ENCODE data around the gene PRR13. TPM values are rescaled to one million over a fixed set of nuclear protein-coding genes. Genes with fewer than 3 reads are reported as not detected.

Gene PRR13
- total RNA-seq, 1 experiment from 2014 or later: 180 TPM

DNA sequence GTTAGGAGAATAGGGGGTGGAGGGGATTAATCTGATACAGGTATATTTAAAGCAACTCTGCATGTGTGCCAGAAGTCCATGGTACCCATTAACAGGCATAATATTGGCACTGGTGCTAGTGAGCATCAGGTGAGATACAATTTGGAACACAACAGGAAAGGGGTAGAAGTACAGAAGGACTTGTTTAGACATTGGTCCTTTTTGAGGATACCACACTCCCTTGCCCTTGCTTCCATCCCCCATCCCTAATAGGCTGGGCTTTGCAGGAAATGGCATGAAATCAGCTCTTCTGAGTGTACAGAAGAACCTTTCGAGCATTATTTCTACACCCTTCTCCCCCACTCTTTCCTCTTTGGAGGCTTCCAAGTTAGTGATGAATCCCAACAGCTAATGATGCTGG, 26.7 kb downstream of the PRR13 start:
- DNase-seq (ENCODE audit: low spot score): no peak

DNA sequence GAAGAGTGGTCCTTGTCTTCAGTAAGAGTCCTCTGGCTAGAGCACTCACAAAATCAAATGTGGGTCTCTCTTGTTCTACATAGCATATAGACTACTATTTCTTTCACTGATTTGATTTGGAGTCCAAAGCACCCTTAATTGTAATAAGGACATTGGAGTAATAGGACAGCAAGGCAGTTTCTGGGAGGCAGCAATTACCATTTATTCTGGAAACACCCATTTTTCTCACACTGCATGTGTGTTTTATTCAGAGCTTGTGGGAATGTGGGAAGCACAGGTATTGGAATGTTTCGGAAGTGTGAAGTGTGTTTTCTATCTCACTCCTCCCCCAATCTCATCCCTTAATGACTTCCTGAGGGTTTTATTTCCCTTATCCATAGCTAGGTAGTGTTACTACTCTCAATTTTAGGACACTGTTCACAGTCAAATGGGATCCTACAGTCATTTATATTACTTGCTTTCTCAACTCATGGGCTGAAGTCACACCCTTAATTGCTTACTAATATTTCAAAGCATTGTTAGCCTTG, 30.6 kb downstream of the PRR13 start:
- no peak for DNase-seq (ENCODE audit: low spot score)

DNA sequence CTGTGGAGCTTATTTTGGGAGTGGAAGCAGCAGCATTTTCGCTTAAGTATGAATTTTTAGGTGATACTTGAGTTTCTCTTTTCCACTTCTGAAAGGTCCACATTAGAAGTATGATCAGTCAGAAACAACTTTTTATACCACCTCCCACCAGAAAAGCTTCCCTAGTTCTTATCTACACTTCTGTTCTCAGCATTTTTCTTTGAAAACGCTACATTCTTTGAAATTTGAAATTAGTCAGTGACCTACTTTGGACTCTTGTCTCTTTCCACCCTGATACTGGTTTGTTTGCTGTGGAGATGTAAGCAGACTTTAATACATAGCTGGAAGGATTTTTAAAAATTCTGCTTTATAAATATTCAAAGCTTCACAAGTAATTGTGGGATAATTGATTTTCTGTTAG, 32.5 kb downstream of the PRR13 start:
- no peak for DNase-seq (ENCODE audit: low spot score)

DNA sequence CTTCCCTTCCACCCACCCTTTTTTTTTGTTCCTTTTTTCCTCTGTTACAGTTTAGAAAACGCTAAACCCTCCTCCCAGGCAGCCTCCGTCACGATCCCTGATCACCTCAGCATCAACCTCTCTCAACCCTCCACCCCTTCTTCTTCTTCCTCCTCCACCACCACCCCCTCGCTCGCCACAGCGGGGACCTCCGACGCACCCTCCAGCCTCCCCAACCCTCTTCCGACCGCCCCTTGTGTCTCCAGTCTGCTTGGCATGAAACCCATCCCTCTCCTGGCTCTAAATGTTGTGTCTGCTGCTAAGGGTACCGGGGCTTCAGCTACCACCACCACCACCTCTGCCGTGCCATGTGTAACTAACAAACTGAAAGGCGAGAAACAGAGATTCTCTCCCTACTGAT, 33.3 kb downstream of the PRR13 start:
- DNase-seq (ENCODE audit: low spot score): no peak

DNA sequence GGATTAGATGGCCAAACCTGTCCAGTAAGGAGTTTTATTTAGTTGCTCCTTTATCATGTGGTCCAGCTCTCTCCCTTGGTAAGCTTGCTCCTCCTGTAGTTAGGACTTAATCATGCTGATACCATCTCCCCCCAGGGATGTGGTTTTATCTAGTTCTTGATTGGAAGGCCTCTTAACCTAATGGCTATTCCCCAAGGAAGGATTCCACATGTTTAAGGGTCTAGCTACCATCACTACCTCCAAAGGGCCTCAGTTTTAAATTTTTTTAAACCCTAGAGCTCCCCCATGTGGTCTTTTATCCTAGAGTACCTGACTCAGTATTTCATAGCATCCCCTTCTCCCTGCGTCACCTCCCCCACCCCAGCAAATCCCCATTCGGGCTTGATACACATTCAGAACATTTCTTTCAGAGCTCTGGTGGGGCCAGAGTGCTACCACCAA, 35.3 kb downstream of the PRR13 start:
- no peak for DNase-seq (ENCODE audit: low spot score)

DNA sequence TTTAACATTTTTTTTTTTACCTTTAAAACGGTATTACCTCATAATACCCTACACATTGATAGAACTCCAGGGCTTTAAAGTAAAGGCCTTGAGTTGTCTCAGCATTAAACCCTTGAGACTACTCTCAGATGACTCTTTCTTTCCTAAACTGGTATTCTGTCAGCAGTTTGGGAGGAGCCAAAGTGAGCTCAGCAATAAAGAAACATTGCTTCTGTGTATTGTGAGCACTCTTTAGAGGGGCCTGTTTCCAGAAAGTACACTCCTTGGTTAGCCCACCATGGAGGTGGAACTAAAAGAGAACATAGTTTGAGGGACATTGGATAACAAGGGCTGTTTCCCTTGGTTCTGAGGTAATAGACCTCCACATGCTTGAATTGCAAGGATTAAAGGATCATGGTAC, 37.3 kb downstream of the PRR13 start:
- DNase-seq (ENCODE audit: low spot score): no peak

DNA sequence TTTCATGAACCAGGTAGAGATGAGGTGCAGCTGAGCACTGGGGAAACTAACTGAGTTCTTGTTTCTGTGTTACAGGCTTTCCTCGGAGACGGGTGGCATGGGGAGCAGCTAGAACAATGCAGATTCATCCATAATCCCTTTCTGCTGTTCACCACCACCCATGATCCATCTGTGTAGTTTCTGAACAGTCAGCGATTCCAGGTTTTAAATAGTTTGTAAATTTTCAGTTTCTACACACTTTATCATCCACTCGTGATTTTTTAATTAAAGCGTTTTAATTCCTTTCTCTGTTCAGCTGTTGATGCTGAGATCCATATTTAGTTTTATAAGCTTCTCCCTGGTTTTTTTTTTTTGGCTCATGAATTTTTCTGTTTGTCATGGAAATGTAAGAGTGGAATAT, 37.8 kb downstream of the PRR13 start:
- no peak for DNase-seq (ENCODE audit: low spot score)

DNA sequence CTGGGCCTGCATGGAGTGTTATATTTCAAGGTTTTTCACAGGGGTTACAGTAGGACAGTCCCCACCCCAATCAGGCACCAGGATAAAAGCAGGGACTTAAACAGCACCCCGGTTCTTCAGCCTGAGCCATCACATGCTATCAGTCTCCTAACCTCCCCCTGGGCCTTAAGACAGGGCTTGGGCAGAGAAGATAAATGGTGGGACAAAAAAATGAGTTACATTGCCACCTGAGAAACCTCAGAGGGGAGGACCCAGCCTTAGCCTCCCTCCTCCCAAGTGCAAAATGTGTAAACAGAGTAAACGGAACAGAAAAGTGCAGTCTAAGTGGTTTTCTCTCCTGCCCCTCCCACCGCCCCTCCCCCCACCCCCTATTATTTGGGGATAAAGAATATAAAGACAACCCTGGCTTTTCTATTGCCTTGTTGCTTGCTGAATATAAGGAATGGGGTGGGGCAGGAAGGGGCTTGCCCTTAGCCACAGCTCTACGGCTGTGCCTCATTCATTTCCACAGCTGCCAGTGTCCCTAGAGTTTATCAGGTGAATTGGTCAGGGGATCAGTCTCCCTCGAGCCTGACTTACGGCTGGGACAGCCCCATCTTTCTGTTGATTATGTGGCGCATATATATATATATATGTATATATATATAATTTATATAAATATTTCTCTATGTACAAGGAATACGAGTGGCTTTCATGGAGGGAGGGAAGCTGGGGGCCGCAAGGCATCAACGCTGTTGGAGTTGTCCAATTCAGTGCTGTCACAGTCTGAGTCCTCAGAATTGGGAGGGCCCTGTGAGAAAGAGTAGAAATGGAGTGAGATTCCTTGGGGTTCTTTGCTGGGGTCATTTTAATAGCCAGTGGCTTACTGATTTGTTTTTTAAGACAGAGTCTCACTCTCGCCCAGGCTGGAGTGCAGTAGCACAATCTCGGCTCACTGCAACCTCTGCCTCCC, 39.2 kb downstream of the PRR13 start:
- DNase-seq (ENCODE audit: low spot score): no peak

DNA sequence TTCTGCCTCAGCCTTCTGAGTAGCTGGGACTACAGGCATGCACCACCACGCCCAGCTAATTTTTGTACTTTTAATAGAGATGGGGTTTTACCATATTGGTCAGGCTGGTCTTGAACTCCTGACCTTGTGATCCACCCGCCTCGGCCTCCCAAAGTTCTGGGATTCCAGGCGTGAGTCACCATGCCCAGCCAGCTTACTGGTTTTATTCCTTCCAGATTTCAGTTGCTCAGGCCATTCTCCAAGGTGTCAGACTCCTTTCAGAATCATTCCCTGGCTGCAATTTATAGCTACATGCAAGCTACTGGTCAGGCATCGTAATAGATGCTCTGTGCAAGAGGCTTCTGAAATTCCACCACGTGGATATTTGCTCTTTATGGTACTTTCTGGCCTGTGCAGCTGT, 39.9 kb downstream of the PRR13 start:
- DNase-seq (ENCODE audit: low spot score): peak; percentile 61

DNA sequence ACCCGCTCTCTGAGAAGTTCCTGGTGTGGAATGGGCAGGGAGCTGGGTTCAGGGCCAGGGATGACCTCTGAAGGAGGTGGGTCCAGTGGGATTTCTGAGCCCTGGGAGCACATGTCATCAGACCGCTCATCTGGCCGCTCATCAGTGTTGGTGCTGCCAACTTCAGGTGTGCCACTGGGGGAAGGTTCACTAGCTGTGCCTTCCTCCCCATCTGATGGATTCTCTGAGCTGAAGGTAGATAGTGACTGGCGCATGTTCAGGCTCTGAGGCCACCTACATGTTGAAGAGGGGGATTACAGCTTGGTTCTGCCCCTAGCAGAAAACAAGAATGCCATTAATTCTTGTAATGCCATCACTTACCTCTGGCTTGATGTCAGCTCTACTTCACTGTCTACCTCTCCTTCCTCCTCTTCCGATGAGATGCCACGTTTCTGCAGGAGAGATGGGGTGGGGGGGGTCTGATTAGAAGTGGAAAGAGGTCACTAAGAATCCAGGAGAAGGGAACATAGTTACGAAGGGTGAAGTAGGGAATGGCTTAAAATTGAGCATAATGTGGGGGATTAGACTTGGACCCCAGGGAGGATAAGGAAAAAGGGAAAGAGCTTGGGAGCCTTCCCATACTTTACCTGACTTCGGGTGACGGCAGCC, 40.5 kb downstream of the PRR13 start:
- DNase-seq (ENCODE audit: low spot score): no peak

DNA sequence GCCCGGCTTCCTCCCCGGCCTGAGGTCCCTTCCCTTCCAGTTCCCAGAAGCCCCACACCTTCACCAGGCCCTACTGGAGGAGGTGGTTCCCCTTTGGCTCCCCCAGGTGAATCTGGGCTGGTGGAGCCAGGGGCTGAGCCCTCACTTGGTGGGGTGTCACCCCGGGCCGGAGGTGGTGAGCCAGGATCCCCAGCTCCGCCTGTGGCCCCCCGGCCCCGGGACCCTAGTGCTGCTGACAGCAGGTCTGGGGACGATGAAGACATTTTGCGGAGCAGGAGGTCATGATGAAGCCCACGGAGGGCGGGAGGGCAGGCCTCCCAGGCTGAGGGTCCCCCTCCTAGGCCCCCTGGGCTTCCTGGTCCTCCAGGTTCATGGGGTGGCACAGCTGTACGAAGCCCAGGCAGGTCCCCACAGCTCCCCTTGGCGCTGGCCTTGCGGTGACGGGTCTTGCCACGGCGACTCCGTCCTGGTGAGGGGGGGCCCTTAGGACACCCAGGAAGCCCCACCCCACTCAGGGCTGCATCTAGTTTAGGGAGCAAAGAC, 41.2 kb downstream of the PRR13 start:
- DNase-seq (ENCODE audit: low spot score): no peak

DNA sequence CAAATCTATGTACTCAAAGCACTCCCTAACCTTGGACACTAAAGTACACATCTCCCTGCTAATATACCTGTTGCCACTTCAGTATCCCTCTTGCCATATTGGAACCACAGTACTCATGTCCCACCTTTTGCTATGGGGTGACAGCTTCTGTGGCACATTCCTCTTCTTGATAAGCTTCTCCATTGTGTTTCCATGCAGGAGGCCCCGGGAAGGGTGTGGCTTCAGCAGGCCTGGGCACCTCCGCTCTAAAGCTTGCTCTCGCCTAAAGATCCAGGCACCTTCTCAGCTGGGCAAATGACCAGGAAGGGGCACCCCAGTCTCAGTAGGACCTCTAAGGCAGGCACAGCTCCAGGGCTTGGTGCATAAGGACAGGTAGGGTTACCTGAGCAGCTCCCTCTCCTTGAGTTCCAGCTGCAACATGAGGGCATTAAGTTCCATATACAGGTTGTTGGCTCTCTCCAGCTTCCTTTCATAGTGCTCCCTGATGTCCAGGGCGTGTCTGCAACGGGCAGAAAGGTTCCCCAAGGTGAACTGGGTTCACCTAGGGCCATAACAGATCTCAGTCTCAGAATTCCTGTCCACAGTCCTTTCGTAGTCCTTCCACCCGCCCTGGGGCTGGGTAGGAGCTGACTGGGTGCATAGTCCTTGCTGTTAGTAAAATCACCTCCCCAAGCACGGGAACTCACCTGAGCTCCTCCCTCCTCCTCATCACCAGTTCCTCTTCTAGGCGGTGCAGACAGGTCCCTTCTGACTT, 41.9 kb downstream of the PRR13 start:
- no peak for DNase-seq (ENCODE audit: low spot score)

DNA sequence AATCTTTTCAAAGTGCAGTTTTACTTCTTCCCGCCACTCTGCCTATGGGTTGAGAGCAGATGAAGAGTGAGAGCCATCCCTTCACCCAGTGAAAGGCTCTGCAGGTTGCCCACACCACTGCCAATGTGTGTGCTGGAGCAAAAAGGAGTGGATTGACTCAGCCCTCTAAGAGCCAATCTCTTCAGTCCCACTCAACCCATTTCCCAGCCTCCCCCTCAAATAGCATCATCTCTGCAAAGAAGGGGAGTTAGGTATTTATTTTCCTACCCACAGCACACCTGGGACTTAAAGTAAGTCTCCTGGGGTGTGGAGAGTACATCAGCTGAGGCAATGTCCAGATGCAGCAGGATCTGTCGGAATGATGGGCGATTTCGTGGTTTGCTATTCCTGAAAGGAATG, 42.4 kb downstream of the PRR13 start:
- no peak for DNase-seq (ENCODE audit: low spot score)

DNA sequence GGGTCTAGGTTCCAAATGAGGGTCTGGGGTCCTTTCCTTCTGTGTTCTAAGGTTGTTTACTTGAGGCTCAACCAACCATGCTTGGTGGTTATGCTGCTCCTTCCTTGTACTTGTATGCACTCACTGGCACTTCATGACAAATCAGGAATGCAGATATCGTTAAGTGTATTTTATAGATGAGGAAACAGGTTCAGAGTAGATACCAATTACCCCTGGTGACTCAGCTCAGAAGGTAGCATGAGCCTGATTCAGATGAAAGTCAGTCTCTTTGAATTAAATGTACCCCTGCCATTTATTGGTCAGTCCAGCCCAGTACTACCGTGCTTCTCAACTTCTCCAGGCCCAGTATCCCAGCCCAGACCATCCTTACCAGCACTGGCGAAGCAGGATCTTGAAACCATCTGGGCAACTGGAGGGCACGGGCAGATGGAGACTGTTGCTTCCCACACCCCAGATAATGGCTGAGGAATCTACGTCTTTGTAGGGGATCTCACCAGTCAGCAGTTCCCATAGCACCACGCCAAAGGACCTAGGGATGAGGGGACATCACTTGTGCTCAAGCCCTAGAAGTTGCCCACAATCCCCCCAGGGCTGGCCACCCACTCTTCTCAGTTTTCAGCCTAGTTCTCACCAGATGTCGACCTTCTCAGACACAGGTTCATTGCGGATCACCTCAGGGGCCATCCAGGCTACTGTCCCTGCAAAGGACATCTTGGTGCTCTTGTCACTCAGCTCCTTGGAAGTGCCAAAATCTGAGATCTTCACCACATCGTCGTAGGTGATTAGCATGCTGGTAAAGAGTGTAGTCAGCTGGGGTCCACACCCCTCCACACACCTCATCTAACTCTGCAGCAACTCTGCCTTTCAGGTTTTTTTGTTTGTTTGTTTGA, 43.4 kb downstream of the PRR13 start:
- DNase-seq (ENCODE audit: low spot score): no peak

DNA sequence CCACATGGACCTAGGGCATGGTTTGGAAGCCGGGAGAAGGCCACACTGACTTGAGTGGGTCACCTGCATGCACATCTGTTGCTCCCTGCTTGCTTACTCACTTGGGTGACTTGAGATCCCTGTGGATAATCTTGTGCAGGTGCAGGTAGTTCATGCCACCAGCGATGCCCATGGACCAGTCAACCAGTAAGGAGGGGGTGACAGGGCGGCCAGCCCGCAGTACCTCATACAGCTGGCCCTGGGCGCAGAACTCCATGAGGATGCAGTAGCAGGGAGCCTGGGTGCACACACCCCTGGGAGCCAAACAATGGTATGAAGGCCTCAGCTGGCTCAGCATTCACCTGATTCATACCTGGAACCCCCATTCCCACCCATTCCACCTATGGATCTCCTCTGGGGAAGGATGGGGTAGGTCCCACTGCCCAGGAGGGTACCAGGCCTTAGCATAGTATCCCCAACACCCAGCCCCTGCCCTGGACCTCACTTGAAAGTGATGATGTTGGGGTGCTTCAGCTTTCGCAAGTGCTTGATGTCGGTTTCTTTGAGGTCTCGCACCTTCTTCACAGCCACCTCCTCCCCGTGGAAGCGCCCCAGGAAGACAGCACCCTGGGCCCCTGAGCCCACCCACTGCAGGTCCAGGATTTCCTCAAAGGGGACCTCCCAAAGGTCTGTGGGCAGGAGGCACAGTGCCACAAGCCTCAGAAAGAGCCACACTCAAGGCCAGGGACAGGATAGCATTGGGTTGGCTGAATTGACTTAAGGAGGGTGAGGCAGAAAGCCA, 44.6 kb downstream of the PRR13 start:
- no peak for DNase-seq (ENCODE audit: low spot score)

DNA sequence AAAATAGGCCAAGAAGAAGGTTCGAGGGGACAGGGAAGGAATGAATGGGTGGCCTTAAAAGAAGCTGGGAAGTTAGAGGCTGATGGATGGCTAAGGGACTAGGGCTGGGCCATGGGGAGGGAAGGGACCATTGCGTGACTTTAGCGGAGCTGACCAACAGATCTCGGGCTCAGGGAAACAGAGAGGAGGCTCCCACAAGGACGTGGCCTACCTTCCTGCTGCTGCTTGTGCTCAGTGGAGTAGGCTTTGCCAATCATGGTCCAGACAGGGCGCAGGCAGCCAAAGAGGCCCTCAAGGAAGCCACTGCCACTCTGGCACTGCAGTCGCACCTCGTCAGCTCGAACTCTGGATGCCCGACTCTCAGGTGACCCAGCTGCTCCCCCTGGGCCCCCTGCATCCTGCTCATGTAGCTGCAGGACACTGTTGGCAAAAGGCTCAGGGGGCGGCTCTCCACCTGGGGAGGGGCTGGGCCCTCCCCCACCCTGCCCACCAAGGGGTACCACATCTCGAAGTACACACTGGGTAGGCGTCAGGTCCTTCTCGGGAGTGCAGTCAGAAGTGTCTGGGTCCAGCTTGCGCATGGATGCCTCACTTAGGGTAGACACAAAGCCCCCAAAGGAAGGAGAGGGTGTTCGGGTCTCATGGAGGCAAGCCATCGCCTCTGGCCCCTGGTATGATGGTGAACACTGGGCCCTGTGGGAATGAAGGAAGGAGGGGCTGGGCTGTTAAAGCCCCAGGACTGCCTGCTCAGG, 45.4 kb downstream of the PRR13 start:
- DNase-seq (ENCODE audit: low spot score): no peak

DNA sequence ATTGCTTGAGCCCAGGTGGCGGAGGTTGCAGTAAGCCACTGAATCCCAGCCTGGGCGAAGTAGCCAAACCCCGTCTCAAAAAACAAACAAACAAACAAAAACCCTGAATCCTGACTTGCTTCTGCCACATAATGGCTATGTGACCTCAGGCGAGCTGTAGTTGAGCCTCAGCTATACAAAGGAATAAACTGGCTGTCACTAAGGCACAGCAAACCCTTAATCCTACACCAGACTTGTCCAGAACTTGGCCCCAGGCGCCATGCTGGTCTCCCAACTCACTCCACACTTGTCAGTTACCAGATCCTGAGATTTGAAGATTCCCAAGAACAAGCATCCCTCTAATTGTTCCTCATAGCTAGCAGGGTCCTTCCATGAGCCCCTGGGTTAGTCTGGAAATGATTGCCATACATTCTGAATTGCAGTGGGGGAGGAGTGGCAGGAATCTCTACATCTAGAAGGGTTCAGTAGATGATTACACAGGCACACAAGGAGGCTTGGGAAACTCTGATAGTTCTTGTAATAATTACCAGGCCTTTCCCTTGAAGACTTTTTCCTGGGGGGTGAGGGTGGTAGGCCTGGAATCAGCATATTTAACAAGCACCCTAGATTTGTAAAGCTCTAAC, 47.8 kb downstream of the PRR13 start:
- no peak for DNase-seq (ENCODE audit: low spot score)

DNA sequence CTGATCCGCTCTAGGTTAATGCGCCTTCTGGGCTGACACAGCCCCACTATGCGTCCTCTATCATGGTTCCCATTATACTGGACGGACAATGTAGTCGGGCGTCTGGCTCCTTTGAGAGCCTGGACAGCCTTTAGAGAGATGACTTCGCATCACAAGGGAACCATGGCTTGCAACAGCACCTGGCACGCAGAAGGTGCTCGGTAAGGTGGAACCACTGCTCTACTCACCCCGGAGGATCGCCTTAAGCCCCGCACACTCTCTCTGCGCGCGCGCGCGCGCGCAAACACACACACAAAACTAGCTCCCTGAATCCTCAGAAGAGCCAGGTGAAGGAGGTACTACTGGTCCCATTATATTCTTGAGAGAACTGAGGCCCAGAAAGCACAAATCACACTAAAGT, 50.7 kb downstream of the PRR13 start:
- no peak for DNase-seq (ENCODE audit: low spot score)
